Peyer's patch (tissue), 4 donors: ENCODE measurements around the gene B4GALT4. TPM values are rescaled to one million over a fixed set of nuclear protein-coding genes. Genes with fewer than 3 reads are reported as not detected.

Experiments used
- DNase-seq, 3 donors: peaks; one replicate each; pipeline ENCODE4 v3.0.0-alpha.2; 2017 to 2019
- H3K27ac ChIP-seq, 4 donors: fragments of 200-600 bp; sonication (generic); one replicate each; pipeline ENCODE4 v1.5.1; 2016 to 2019
- H3K27me3 ChIP-seq, 2 donors: fragments of 200-600 bp; sonication (generic); one replicate each; pipeline ENCODE4 v1.5.1; 2019
- H3K36me3 ChIP-seq, 3 donors: fragments of 200-600 bp; sonication (generic); one replicate each; pipeline ENCODE4 v1.5.1; 2016 to 2019
- H3K4me1 ChIP-seq, 4 donors: fragments of 200-600 bp; sonication (generic); one replicate each; pipeline ENCODE4 v1.5.1; 2016 to 2019
- H3K4me3 ChIP-seq, 4 donors: fragments of 200-600 bp; sonication (generic); 1 replicate in 3 of 4; 2 replicates in 1 of 4; pipeline ENCODE4 v1.5.1; 2016 to 2019; ENCODE audit warnings: mild to moderate bottlenecking in 1 of 4
- H3K9me3 ChIP-seq, 4 donors: fragments of 200-600 bp; sonication (generic); one replicate each; pipeline ENCODE4 v1.5.1; 2016 to 2019; ENCODE audit warnings: mild to moderate bottlenecking in 1 of 4
- POLR2A ChIP-seq, 2 donors: fragments of 450-650 bp; IDR thresholded peaks; one replicate each; pipeline ENCODE4 v1.5.1; 2017; ENCODE audit warnings: antibody characterized with exemption in 2 of 2, mild to moderate bottlenecking in 2 of 2, moderate library complexity in 2 of 2
- total RNA-seq, 4 donors: library from RNA; depleted of rRNA; stranded (reverse); fragments of >200 nt; gene quantifications; one replicate each; pipeline ENCODE4 v1.1.0, GENCODE V29; 2016
- TF ChIP-seq, protein P1 (sequence below), 6 experiments: fragments of 450-650 bp in 4 of 6; fragments of 200-600 bp in 2 of 6; sonication (generic) in 1 of 6; IDR thresholded peaks; one replicate each; pipeline ENCODE4 v1.5.1; 2017 to 2019; ENCODE audit warnings: antibody characterized with exemption in 6 of 6, mild to moderate bottlenecking in 3 of 6, moderate library complexity in 1 of 6

Gene B4GALT4
- total RNA-seq, 4 donors from 2014 or later, result 10.7 to 59.9 (median 47.9) TPM

DNA sequence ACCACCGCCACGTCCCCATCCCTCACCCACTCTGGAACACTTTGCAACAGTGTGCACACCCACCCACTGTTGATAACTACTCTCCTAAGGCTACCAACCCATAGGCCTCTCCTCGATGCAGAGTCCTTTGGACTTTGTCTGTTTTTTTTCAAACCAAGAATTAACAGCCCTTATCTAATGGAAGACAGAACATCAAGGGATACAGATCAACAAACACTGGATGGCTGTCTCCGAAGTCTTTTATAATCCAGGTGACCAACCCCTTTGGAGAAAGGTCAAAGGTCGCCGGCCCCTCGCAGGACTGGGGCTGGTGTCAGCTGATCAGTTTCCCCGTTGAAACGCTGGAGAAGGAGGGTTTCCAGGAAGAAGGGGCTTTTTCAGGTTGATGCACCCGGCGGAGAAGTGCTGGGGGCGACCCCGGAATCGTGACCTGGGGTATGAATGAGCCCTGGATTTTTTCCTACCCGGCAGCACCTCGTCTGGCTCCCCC lies 532 bp downstream of the B4GALT4 start:
- peak; percentile 47 to 86 (median 85) for DNase-seq
- H3K9me3 ChIP-seq, result no peaks in the 10 kb centered on the region
- peak in 1 of 2 donors; percentile 61 for TF ChIP-seq POLR2A (IDR thresholded peaks at IDR 0.05)
- TF ChIP-seq, protein P1, sequence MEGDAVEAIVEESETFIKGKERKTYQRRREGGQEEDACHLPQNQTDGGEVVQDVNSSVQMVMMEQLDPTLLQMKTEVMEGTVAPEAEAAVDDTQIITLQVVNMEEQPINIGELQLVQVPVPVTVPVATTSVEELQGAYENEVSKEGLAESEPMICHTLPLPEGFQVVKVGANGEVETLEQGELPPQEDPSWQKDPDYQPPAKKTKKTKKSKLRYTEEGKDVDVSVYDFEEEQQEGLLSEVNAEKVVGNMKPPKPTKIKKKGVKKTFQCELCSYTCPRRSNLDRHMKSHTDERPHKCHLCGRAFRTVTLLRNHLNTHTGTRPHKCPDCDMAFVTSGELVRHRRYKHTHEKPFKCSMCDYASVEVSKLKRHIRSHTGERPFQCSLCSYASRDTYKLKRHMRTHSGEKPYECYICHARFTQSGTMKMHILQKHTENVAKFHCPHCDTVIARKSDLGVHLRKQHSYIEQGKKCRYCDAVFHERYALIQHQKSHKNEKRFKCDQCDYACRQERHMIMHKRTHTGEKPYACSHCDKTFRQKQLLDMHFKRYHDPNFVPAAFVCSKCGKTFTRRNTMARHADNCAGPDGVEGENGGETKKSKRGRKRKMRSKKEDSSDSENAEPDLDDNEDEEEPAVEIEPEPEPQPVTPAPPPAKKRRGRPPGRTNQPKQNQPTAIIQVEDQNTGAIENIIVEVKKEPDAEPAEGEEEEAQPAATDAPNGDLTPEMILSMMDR (IDR thresholded peaks at IDR 0.05), result no peak
- peaks cover 0 to 18% (median 0%) of the 10 kb centered on the region in 3 donors for H3K36me3 ChIP-seq
- H3K4me1 ChIP-seq, result peaks cover 0 to 21% (median 5%) of the 10 kb centered on the region in 4 donors
- peak overlapping the region; percentile 80 to 93 (median 83) for H3K4me3 ChIP-seq
- H3K27ac ChIP-seq, result peak overlapping the region; percentile 94 to 99 (median 96)
- no peaks in the 10 kb centered on the region for H3K27me3 ChIP-seq

DNA sequence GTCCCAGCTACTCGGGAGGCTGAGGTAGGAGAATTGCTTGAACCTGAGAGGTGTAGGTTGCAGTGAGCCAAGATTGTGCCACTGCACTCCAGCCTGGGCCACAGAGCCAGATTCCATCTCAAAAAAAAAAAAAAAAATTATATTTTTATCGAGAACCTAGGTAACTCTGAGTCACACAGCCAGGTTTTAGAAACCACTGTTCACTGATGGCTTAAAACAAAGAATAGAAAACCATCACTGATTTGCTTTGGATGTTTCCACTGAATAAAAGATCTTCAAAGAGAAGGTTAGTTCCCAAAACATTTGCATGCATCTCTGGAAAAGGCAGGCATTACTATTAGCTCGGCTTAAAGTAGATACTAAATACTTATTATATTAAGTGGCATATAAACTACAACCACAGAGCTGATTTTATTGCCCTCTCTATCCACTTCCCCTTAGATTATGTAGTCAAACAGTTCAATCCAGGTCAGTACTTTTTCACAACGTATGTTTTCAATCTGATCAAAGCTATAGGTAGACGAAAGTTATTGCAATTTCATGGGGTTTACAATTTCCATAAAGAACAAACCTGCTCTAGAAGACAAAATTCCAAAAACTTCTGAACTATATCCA lies 1.4 kb downstream of the B4GALT4 start:
- peaks cover 0 to 26% (median 0%) of the 10 kb centered on the region in 3 donors for H3K36me3 ChIP-seq
- no peaks in the 10 kb centered on the region for H3K27me3 ChIP-seq
- H3K4me3 ChIP-seq, result peak overlapping the region in 3 of 4 donors; percentile 80 to 93 (median 86)
- DNase-seq, result no peak
- H3K4me1 ChIP-seq, result peaks cover 0 to 29% (median 5%) of the 10 kb centered on the region in 4 donors
- H3K27ac ChIP-seq, result peak overlapping the region; percentile 94 to 99 (median 96)
- TF ChIP-seq POLR2A (IDR thresholded peaks at IDR 0.05), result no peak
- TF ChIP-seq, protein P1 (IDR thresholded peaks at IDR 0.05), result no peak
- no peaks in the 10 kb centered on the region for H3K9me3 ChIP-seq

DNA sequence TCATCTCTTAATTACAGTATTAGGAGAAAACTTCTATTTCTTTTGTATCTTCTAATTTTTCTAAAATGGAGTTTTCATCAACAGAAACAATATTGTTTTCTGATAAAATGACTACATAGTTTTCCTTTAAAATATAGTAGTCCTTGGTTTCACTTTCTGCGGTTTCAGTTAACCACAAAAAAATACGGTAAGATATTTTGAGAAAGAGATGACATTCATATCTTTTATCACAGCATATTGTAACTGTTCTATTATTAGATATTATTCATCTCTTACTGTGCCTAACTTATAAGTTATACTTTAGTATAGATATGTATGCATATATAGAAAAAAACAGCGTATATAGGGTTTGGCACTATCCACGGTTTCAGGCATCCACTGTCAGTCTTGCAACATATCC lies 2.3 kb downstream of the B4GALT4 start:
- Histone ChIP-seq H3K36me3 (peaks cover 0 to 36% (median 0%) of the 10 kb centered on the region in 3 donors), H3K4me3 (peak overlapping the region in 2 of 4 donors; percentile 80 to 93), H3K9me3 (no peaks in the 10 kb centered on the region), H3K27me3 (no peaks in the 10 kb centered on the region), H3K27ac (peak overlapping the region in 1 of 4 donors; percentile 97), H3K4me1 (peaks cover 0 to 30% (median 5%) of the 10 kb centered on the region in 4 donors)
- TF ChIP-seq, protein P1 (IDR thresholded peaks at IDR 0.05), result no peak
- TF ChIP-seq POLR2A (IDR thresholded peaks at IDR 0.05), result no peak
- DNase-seq, result no peak

DNA sequence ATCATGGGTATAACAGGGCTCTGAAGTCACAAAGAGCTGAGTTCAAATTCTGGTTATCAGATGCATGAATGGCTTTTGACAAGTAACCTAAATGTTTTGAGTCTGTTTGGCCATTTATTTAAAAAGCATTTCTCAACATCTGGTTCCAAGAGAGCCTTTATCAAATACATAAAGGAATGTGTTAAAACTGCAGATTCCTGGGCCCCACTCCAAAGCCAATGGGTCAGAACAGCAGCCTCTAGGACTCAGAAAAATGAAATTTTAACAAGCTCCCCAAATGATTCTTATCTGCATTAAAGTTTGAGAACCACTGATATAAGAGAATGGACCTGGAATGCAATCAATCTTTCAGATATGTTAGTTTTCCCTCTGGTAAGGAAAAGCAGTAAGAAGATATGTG lies 3.4 kb downstream of the B4GALT4 start:
- Histone ChIP-seq H3K9me3 (no peaks in the 10 kb centered on the region), H3K27me3 (no peaks in the 10 kb centered on the region), H3K4me1 (peaks cover 0 to 30% (median 5%) of the 10 kb centered on the region in 4 donors), H3K36me3 (peaks cover 0 to 47% (median 0%) of the 10 kb centered on the region in 3 donors), H3K4me3 (no peak overlapping the region), H3K27ac (no peak overlapping the region)
- TF ChIP-seq, protein P1 (IDR thresholded peaks at IDR 0.05), result no peak
- TF ChIP-seq POLR2A (IDR thresholded peaks at IDR 0.05), result no peak
- DNase-seq, result no peak

DNA sequence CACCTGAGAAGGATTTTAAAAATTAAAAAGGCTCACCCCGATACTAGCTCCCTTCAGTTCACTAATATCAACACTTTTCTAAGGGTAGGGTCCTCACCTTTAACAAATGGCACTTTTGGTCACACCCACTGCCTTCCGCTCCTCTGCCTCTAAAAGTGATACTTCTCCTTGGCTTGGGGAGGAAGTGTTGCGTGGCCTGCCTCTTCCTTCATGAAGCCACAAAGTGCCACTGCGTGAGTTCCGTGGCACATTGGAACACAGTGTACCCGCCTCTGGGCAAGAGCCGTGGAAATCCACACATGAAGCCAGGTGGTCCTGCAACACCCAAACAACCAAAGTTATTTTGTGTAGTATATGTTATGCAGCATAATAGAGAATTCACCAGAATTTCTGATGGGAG lies 3.9 kb downstream of the B4GALT4 start:
- H3K27ac ChIP-seq, result no peak overlapping the region
- H3K27me3 ChIP-seq, result no peaks in the 10 kb centered on the region
- peaks cover 0 to 52% (median 0%) of the 10 kb centered on the region in 3 donors for H3K36me3 ChIP-seq
- DNase-seq, result peak in 2 of 3 donors; percentile 43 to 60
- no peak for TF ChIP-seq POLR2A (IDR thresholded peaks at IDR 0.05)
- TF ChIP-seq, protein P1 (IDR thresholded peaks at IDR 0.05), result no peak
- no peaks in the 10 kb centered on the region for H3K9me3 ChIP-seq
- no peak overlapping the region for H3K4me3 ChIP-seq
- H3K4me1 ChIP-seq, result peaks cover 0 to 30% (median 5%) of the 10 kb centered on the region in 4 donors
